GM21528 (cell line): ENCODE measurements around the gene PCNX2.

Source experiments
- ATAC-seq: cut with Tn5 transposase; IDR thresholded peaks from one replicate; pipeline ENCODE4 v1.9.1; 2021; ENCODE audit warnings: mild to moderate bottlenecking, moderate library complexity; ENCODE audit not compliant: unreplicated experiment, low FRiP score

PCNX2 gene, protein sequence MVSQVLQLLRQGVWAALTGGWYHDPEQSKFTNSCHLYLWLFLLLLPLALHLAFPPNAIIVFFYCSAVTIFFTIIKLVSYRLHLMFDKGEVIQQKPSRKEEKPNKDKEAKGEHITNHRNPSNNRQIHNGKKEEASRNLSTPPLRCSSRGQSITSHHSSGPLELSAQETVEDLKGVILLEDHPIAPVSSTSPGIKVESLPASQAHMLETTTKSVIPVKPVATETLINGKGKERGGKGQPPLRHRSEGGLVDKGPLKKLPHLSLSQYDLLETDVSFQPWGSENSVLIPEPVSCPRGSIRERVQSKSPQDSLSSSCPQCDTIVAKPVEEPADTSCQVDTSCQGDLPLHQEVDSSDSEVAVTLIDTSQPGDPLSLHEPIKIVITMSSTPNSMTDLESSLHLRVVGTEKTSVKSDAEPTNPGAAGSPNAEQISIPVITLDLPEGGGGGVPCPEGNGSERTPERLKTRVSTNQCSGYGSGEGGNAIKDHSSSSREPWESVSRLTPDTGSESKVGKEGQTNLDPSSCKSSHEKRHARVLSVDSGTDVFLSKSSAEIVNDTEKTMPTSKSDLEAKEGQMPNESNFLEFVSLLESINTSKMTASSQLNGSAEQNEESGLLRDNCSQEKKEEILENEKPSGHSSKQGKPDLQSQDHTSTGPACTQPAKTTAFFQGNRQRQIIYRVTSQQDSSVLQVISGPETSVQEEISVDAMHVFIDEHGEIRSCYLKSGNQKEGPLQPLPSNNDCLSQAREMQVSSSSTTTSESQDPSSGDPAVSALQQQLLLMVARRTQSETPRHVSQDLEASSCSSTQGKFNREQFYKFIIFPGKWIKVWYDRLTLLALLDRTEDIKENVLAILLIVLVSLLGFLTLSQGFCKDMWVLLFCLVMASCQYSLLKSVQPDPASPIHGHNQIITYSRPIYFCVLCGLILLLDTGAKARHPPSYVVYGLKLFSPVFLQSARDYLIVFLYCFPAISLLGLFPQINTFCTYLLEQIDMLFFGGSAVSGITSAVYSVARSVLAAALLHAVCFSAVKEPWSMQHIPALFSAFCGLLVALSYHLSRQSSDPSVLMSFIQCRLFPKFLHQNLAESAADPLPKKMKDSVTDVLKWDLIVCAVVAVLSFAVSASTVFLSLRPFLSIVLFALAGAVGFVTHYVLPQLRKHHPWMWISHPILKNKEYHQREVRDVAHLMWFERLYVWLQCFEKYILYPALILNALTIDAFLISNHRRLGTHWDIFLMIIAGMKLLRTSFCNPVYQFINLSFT (N-terminal part only)

DNA sequence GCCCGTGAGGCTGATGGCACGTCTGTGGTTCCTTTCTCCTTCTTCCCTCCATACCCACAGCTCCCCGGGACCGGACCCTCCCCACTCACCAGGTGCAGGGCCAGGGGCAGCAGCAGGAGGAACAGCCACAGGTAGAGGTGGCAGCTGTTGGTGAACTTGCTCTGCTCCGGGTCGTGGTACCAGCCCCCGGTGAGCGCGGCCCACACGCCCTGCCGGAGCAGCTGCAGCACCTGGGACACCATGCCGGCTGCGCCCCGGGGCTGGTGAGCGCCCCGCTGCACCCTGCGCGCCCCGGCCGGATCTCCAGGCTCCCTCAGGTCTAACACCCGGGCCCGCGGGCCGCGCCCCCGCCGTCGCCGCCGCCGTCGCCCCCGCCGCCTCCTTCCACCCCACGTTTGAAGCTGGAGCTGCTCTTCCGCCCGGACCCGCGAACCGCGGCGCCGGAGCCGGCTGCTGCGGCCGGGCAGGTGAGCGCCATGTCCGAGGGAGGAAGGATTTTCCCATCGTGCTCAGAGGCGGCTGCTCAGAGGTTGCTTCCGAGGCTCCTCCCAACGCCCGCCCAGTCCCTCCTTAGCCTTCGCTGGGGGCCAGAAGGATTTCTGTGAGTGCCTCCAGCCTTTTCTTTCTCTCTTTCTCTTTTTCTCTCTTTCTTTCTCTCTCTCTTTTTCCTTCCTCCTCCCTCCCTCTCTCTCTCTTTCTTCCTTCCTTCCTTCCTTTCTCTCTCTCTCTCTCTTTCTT is at the start of gene PCNX2:
PCNX2 (minus strand) TSS at position 489 of the 738 bp plus-strand sequence; CDS start at position 242, 247 bp downstream.
- ATAC-seq: peak; percentile 95

DNA sequence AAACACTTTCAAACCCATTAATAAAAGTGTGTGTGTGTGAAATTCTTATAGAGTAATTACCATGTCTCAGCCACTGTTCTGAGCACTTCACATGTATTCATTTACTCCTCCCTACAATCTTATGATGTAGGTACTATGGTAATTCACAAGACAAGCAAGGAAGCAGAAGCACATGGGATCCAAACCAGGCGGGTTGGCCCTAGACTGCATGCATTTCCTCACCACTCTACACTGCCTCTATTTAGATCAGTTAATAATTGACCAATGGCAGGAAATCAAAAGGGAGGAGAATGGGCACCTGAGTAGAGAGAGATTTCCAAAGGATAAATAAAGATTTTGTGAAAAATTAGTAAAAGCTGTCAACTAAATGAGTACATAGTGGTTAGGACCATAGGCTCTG is 47.7 kb upstream of the PCNX2 start:
- ATAC-seq: no peak

DNA sequence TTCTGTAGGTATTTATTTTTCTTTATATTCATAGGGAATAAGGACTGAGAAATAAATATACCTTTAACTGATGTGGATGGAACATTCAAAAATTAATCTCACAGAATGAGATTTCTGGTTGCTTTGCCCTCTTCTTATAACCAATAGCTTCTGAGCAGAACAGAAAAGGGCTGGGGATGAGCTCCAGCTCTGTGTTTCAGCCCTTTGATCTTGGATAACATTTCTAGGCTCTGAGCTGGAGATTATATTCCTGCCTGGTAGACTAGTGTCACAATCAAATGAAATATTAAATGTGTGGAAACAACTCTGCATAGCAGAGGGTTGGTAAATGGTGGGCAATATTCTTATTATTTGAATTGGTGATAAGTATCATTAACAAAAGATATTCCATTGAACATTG is 46.6 kb upstream of the PCNX2 start:
- ATAC-seq: no peak

DNA sequence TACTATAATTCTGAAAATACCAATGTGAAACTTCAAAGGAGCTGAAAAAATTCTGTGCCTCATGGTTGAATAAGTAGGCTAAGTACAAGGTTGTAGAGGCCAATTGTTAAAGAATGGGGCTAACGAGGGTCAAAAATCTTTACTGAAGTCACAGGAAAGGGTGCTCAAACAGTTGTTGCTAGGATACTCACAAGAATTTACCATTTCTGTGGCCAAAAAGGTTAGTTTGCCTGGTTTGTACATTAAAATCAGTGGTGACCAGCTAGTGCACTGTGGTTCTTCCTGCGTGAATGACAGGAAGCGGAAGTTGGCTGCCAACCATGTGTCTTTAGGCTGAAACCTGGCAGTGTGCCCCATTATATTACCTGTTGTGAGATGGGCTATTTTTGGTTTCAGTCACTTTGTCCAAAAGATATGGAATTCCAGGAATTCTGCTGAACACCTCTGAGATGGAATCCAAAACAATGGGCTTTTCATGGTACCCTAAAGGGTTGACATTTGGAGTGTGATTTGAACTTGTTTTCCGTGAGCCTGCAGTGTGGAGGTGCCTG is 45.5 kb upstream of the PCNX2 start:
- ATAC-seq: no peak

DNA sequence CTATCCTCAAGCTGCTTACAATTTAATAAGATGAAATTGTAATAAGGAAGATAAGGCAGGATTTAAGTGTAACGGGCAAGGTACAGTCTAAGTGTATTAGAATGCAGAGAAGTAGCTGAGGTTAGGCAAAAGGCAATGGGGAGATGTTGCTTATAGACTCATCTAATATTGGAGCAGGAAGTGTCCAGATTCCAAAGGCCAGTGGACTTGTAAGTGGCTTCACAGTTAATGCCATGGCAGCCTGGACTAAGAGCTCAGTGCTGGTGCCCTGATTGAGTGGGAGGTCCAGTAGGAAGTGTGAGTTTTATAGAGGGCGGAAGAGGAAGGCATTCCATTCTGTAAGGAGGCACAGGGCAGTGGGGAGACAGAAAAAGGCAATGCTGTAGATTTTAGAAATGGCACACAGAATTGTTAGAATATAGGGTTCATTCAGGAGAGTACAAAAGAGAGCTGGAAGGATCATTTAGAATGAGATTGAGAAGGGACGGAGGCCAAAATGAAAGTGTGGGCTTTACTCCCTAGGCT is 44.6 kb upstream of the PCNX2 start:
- ATAC-seq: no peak

DNA sequence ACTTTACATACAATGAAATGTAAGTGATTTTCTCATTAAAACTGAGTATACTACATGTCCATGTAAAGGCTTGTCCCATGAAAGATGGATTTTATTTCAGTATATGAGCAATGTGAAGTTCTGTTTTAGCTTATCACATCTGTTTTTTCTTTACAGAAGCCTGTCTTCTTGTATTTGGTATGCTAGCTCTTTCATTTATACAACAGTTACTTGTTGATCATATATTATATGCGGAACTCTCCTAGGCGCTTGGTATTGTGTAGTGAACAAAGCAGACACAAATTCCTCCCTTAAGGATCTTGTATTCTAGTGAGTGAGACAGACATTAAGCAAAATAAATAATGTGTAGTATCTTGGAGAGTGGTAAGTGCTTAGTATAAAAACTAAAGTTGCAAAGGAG is 42.6 kb upstream of the PCNX2 start:
- ATAC-seq: no peak

DNA sequence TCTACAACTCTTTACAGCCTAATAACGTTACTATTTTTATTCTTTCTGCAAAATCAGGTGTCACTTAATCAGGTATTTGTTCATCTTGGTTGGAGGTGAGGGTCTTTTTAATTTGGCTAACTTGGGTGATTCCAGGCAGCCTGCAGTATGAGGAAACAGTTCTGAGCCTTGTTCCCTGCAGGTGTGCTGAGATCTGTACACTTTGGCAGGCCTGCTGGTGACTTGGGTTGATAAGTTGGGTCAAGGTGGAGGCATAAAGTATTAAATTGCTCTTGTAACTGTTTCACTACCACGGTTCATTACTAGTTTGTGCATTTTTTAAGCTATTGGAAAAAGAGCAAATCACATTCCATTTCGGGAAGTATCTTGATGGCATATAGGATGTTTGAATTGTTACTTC is 42.0 kb upstream of the PCNX2 start:
- no peak for ATAC-seq

DNA sequence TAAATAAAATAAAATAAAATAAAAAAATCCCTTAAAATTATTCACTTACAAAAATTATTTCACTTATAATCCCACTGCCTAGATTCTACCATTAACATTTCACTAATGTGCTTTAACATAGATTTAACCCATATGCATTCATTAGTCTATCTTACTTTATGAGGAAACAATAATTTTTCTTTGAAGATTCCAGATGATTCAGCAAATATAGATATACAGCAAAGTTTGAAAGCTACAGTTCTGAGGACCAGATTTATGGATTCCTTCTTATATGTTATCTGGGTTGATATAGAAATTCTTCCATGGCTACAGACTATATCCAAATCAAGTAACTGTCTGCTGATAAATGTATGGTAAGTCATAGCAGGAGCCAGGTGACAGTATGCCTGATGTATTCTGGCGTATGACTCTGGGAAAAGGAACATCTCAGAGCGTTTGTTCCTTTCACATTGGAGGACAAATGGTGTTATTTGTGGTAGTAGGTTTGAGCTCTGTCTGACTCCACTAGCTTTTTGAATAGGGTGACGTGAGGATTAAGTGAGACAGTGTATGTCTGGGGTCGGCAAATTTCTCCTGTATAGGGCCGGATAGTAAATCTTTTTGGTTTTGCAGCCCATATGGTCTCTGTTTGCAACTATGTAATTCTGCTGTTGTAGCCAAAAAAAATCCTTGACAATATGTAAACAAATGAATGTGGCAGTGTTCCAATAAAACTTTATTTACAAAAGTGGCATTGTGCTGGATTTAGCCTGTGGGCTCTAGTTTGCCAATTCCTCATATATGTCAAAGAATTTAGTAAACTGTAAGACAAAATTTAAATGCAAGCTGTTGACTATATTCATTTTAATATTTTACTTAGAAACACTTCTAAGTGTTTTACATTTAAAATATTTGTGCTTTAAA is 41.3 kb upstream of the PCNX2 start:
- no peak for ATAC-seq

DNA sequence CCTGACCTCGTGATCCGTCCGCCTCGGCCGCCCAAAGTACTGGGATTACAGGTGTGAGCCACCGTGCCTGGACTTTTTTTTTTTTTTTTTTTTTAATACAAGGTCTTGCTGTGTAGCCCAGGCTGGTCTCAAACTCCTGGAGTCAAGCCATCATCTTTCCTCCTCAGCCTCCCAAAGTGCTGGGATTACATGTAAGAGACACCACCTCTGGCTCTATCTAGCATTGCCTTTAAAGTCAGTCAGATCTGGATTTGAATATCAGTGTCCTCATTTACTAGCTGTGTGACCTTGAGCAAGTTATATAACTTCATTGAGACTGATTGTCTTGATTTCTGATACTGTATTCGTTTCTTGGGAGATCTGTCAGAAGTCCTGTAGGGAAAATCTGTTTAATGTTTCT is 38.6 kb upstream of the PCNX2 start:
- ATAC-seq: no peak

DNA sequence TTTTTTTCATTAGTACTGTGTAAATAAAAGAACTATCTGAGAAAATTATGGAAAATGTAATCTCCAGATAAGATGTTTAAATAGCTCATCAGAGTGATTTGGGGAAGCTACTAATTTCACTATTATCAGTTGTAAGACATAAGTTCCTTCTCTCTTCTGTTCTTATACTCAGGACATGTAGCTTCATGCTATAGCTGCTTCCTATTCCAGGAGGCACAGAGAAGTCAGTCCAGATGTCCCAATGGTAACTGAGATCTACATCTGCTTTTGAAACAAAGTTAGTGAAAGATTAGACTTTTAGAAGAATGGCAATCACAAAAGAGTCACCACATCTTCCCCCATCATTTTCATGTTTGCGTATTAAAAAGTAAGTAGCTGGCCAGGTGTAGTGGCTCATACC is 37.6 kb upstream of the PCNX2 start:
- no peak for ATAC-seq

DNA sequence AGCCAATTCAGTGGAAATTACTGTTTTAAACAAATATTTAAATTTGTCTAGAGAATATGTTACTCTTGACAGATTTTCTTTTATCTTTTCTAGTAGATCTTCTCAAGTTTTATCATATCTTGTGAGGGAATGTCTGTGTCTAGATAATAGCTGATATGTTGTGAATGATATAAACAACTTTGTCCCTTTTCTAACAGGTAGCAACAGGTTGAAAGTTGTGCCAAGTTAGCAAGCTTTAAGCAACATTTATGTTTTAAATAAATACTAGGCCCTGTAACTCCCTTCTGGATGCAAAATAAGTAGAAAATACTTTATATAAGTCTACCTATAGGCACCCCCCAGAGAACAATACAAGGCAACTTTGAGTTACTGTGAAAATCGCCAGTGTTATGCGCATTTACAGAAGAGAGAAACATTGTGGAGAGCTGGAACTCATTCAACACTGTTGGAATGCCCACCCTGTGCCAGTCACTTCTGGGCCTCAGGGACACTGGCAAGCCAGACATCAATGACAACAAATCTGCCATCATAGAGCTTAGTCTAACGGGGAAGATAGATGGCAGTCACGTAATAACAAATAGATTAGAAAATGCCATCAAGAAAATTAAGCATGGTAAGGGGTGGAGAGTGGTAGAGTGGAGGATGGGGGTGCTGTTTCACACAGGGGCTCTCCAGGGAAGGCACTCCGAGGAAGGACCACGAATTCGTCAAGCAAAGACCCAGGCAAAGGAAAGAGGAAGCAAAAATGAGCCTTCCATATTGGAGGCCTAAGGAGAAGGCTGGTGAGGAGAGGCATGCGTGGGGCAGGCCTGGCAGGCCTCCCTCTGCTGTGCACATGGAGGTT is 36.4 kb upstream of the PCNX2 start:
- ATAC-seq: no peak

DNA sequence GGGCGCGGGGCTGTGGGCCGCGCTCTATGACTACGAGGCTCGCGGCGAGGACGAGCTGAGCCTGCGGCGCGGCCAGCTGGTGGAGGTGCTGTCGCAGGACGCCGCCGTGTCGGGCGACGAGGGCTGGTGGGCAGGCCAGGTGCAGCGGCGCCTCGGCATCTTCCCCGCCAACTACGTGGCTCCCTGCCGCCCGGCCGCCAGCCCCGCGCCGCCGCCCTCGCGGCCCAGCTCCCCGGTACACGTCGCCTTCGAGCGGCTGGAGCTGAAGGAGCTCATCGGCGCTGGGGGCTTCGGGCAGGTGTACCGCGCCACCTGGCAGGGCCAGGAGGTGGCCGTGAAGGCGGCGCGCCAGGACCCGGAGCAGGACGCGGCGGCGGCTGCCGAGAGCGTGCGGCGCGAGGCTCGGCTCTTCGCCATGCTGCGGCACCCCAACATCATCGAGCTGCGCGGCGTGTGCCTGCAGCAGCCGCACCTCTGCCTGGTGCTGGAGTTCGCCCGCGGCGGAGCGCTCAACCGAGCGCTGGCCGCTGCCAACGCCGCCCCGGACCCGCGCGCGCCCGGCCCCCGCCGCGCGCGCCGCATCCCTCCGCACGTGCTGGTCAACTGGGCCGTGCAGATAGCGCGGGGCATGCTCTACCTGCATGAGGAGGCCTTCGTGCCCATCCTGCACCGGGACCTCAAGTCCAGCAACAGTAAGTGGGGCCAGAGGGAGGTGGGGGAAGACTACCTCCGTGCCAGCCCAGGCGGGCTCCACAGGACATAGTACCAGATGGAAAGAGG is 32.8 kb upstream of the PCNX2 start:
- peak; percentile 26 for ATAC-seq

DNA sequence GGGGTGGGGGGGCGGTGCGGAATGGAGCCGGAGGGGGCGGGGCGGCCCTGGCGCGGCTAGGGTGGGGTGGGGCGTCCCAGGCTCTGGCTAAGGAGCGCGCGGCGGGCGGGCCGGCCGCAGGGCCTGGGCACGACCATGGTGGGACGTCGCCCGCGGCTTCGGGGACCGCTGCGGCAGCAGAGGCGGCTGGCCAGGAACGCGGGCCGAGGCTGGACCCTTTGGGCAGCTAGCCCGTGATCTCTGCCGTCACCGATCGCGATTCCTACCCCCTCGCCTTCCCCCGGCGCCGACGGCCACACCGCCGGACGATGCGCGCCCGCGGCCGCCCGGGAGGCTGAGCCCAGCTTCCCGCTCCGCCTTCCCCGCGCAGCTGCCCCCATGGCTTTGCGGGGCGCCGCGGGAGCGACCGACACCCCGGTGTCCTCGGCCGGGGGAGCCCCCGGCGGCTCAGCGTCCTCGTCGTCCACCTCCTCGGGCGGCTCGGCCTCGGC is 32.2 kb upstream of the PCNX2 start, which contains the start of gene MAP3K21:
MAP3K21 (plus strand) TSS at position 74 of the 491 bp plus-strand sequence; CDS start at position 379, 305 bp downstream.
- peak; percentile 52 for ATAC-seq

DNA sequence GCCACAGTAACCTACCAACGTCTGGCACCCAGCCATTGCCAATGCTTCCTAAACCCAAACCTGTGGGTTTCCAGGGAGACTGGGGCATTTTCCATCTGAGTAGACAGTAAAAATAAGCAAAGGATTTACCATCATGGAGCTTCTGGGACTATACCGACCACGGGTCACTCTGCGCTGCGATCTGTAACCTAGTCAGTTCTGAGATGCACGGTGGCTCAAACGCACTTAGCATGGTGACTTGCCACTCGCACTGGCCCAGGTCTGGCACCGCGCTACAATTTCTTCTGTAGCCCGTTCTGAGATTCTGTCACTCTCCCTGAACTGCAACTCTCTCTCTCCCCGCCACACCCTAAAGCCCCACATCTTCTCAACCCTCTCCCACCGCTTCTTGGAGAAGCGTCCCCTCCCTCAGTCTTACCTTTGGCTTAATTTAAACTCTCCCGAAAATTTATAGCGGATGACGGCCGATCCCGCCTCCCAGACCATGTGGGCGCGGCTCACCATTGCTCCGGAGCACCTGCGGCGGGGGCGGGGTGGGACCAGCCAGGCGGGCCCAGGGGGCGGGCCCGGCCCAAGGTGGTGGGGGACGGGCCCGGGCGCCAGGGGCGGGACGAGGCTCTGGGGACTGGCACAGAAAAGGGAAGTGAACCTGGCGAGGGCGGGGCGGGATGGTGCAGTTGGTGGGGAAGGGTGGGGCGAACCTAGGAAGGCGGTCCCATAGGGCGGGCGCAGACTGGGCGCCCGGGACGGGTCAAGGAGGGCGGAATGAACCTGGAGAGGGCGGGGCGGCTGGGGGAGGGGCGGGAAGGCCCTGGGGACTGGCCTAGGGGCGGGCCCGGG is 31.5 kb upstream of the PCNX2 start:
- peak; percentile 92 for ATAC-seq

DNA sequence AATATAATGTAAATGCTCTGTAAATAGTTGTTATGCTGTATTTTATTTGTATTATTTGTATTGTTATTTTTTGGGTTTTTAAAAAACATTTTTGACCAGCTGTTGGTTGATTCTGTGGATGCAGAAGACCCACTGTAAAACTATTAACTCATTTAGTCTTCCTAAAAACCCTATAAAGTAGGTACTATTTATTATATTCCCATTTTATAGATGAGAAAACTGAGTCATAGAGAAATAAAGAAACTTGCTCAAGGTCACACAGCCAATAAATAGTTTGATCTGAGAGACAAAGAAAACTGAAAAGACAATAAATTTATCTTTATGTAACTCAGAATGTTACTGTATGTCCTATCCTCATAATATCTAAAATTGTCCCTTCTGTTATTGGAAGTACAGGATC is 30.8 kb upstream of the PCNX2 start:
- no peak for ATAC-seq

DNA sequence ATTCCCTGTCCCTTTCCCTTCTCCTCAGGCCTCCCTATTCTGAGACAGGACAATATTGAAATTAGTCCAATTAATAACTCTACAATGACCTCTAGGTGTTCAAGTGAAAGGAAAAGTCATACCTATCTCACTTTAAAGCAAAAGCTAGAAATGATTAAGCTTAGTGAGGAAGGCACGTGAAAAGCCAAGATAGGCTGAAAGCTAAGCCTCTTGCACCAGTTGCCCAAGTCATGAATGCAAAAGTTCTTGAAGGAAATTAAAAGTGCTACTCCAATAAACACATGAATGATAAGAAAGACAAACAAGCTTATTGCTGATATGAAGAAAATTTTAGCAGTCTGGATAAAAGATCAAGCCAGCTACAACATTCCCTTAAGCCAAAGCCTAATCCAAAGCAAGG is 28.2 kb upstream of the PCNX2 start:
- no peak for ATAC-seq
